K562 (cell line): ENCODE data around the gene TPCN1. TPM values are rescaled to one million over a fixed set of nuclear protein-coding genes. Genes with fewer than 3 reads are reported as not detected.
A peak's percentile ranks its signal among the peaks of the same experiment; 100 is the strongest.

Experiments
- ADNP ChIP-seq: fragments of 200-800 bp; sonication (Bioruptor generic); IDR thresholded peaks from 2 replicates; pipeline ENCODE4 v1.6.1; 2016; ENCODE audit warnings: missing genetic modification characterization, missing compliant biosample characterization
- ARID2 ChIP-seq: fragments of 450-650 bp; IDR thresholded peaks from 2 replicates; pipeline ENCODE4 v1.6.1; 2017; ENCODE audit warnings: antibody characterized with exemption, mild to moderate bottlenecking
- ATF3 ChIP-seq, 2 experiments: fragments of 450-650 bp in 1 of 2; sonication (generic) in 1 of 2; formaldehyde crosslinking in 1 of 2; IDR thresholded peaks in 1 of 2; conservative IDR thresholded peaks in 1 of 2; 2 replicates each; pipeline versions ENCODE4 v1.6.1 to v1.8.1; 2016 to 2023; ENCODE audit warnings: mild to moderate bottlenecking in 2 of 2, moderate library complexity in 2 of 2, inconsistent platforms in 1 of 2, missing genetic modification reagents in 1 of 2
- CC2D1A ChIP-seq: fragments of 450-650 bp; IDR thresholded peaks from 2 replicates; pipeline ENCODE4 v1.6.1; 2017; ENCODE audit warnings: mild to moderate bottlenecking
- CREM ChIP-seq: IDR thresholded peaks from 2 replicates; pipeline ENCODE4 v1.6.1; 2014; ENCODE audit warnings: antibody characterized with exemption, low read depth
- GABPA ChIP-seq: fragments of 200-800 bp; sonication (Bioruptor generic); conservative IDR thresholded peaks from 2 replicates; pipeline ENCODE4 v1.6.1; 2016; ENCODE audit warnings: low read depth, missing genetic modification characterization, missing compliant biosample characterization
- HEY1 ChIP-seq: fragments of 250-450 bp; sonication (Bioruptor Pico); IDR thresholded peaks from 2 replicates; pipeline ENCODE4 v1.5.0; 2020; ENCODE audit warnings: mild to moderate bottlenecking, moderate library complexity, borderline replicate concordance
- HNRNPLL ChIP-seq: fragments of 200-400 bp; formaldehyde crosslinking; IDR thresholded peaks from 2 replicates; pipeline ENCODE4 v1.6.1; 2017; ENCODE audit warnings: low read length, low read depth, mild to moderate bottlenecking; ENCODE audit not compliant: poor library complexity, severe bottlenecking
- JUNB ChIP-seq: fragments of 450-650 bp; formaldehyde crosslinking; conservative IDR thresholded peaks from 2 replicates; pipeline ENCODE4 v1.4.0; 2020; ENCODE audit warnings: mild to moderate bottlenecking
- JUND ChIP-seq, 2 experiments: IDR thresholded peaks; 2 replicates in 1 of 2; 3 replicates in 1 of 2; pipeline ENCODE4 v1.6.1; 2011; ENCODE audit warnings: borderline replicate concordance in 2 of 2, low read depth in 2 of 2, low read length in 2 of 2, improper control_type of control experiment in 1 of 2, missing biosample characterization in 1 of 2, missing genetic modification characterization in 1 of 2, missing genetic modification reagents in 1 of 2
- KAT8 ChIP-seq: fragments of 450-650 bp; IDR thresholded peaks from 2 replicates; pipeline ENCODE4 v1.6.1; 2016; ENCODE audit warnings: low read depth, mild to moderate bottlenecking
- MAFF ChIP-seq: IDR thresholded peaks from 2 replicates; pipeline ENCODE4 v1.6.1; 2012; ENCODE audit warnings: low read length, improper control_type of control experiment
- NR4A1 ChIP-seq, 2 experiments: fragments of 250-450 bp in 1 of 2; fragments of 450-650 bp in 1 of 2; sonication (Bioruptor Pico) in 1 of 2; IDR thresholded peaks; 2 replicates each; pipeline versions ENCODE4 v1.4.0 to v1.6.1; 2016 to 2020; ENCODE audit warnings: mild to moderate bottlenecking in 2 of 2, missing compliant biosample characterization in 1 of 2, missing genetic modification characterization in 1 of 2, moderate library complexity in 1 of 2
- RCOR1 ChIP-seq, 2 experiments: IDR thresholded peaks; 2 replicates each; pipeline ENCODE4 v1.6.1; 2012; ENCODE audit warnings: low read depth in 2 of 2, low read length in 2 of 2, borderline replicate concordance in 1 of 2, improper control_type of control experiment in 1 of 2
- SP2 ChIP-seq: IDR thresholded peaks from 2 replicates; pipeline ENCODE4 v1.6.1; 2011; ENCODE audit warnings: mild to moderate bottlenecking, low read depth, low read length, moderate library complexity; ENCODE audit not compliant: poor library complexity, severe bottlenecking; ENCODE audit errors: extremely low read depth
- STAT5B ChIP-seq: fragments of 250-450 bp; sonication (Bioruptor Pico); IDR thresholded peaks from 2 replicates; pipeline ENCODE4 v1.8.0; 2021; ENCODE audit warnings: mild to moderate bottlenecking, inconsistent platforms
- XRCC3 ChIP-seq: fragments of 450-650 bp; IDR thresholded peaks from 2 replicates; pipeline ENCODE4 v1.6.1; 2017; ENCODE audit warnings: mild to moderate bottlenecking, moderate library complexity
- ZNF121 ChIP-seq: sonication (generic); formaldehyde crosslinking; conservative IDR thresholded peaks from 2 replicates; pipeline ENCODE4 v1.8.0; 2022; ENCODE audit warnings: missing genetic modification reagents
- ZNF23 ChIP-seq: fragments of 250-450 bp; sonication (Bioruptor Pico); IDR thresholded peaks from 2 replicates; pipeline ENCODE4 v1.4.0; 2020; ENCODE audit warnings: mild to moderate bottlenecking
- ZNF384 ChIP-seq: IDR thresholded peaks from 2 replicates; pipeline ENCODE4 v1.6.1; 2012; ENCODE audit warnings: low read depth, low read length, improper control_type of control experiment
- ZNF431 ChIP-seq: sonication (generic); formaldehyde crosslinking; IDR thresholded peaks from 2 replicates; pipeline ENCODE4 v1.8.0; 2022; ENCODE audit warnings: mild to moderate bottlenecking, missing genetic modification reagents
- ZNF511 ChIP-seq: sonication (generic); formaldehyde crosslinking; IDR thresholded peaks from 2 replicates; pipeline ENCODE4 v1.8.0; 2022; ENCODE audit warnings: mild to moderate bottlenecking, missing genetic modification reagents
- polyA plus RNA-seq, 8 experiments: library from polyadenylated mRNA; depleted of rRNA in 4 of 8; stranded (reverse) in 5 of 8; unstranded in 3 of 8; fragments of >200 nt; fragmentation: Nextera tagmentation in 2 of 8; fragmentation: Illumina TruSeq in 1 of 8; extraction: Ambion mirVana in 2 of 8; extraction: Trizol in 1 of 8; gene quantifications; 2 replicates each; pipeline versions ENCODE4 v1.2.1 to v1.2.3, GENCODE V29; 2011 to 2014; ENCODE audit warnings: inconsistent platforms in 1 of 8, missing spikeins in 1 of 8
- total RNA-seq, 7 experiments: library from RNA; depleted of rRNA in 6 of 7; stranded (reverse); fragments of >200 nt in 6 of 7; fragmentation: Illumina TruSeq in 2 of 7; extraction: Trizol in 2 of 7; gene quantifications; 2 replicates each; pipeline versions ENCODE4 v1.2.1 to v1.2.3, GENCODE V29; 2011 to 2021; ENCODE audit warnings: low replicate concordance in 1 of 7

Gene TPCN1
- total and polyA plus RNA-seq, 9 of the 15 experiments (the other 6 are each of a cell fraction or from before 2014, with no cell fraction given), result 0.80 to 23.8 (median 7.4) TPM

GRCh38 chr12:113196990-113197389 is 24.3 kb upstream of the TPCN1 start (continued):
- TF ChIP-seq ADNP (tag), result no peak
- TF ChIP-seq ZNF23 (CRISPR knock-in tag), result no peak
- TF ChIP-seq GABPA (tag), result no peak
- 0 out of 2 replicates have a peak, but pooled peaks have one; percentile 51 for TF ChIP-seq ZNF121 (CRISPR knock-in tag)
- TF ChIP-seq HNRNPLL, result no peak
- TF ChIP-seq ZNF384, result peak; percentile 99
- no peak for TF ChIP-seq JUNB
- TF ChIP-seq SP2, result peak; percentile 28
- TF ChIP-seq RCOR1 (IDR thresholded peaks at IDR 0.05; ENCODE audit: borderline replicate concordance in 1 of 2, low read depth in 2 of 2, low read length in 2 of 2), result peak in 1 of 2 experiments; percentile 36; a peak in 1 of 4 replicates
- no peak for TF ChIP-seq XRCC3
- no peak for TF ChIP-seq HEY1 (CRISPR knock-in tag)
- no peak for TF ChIP-seq KAT8
- no peak for TF ChIP-seq MAFF
- peak; percentile 73 for TF ChIP-seq CC2D1A
- TF ChIP-seq JUND (IDR thresholded peaks at IDR 0.05; ENCODE audit: borderline replicate concordance, low read depth, low read length), result peak; percentile 33; the same call in 1 of the 2 replicates
- TF ChIP-seq JUND (tag; IDR thresholded peaks at IDR 0.05; ENCODE audit: borderline replicate concordance, low read depth, low read length), result no peak; the same call in 2 of the 3 replicates
- TF ChIP-seq CREM, result peak; percentile 47; the same call in 1 of the 2 replicates
- no peak for TF ChIP-seq ZNF431 (CRISPR knock-in tag)
- 0 out of 2 replicates have a peak, but pooled peaks have one; percentile 41 for TF ChIP-seq ZNF511 (CRISPR knock-in tag)
- no peak for TF ChIP-seq STAT5B (CRISPR knock-in tag)
- TF ChIP-seq ATF3 (IDR thresholded peaks at IDR 0.05), result no peak
- TF ChIP-seq ATF3 (CRISPR knock-in tag; conservative IDR thresholded peaks at IDR 0.05), result no peak
- TF ChIP-seq NR4A1 (CRISPR knock-in tag; IDR thresholded peaks at IDR 0.05), result no peak
- no peak for TF ChIP-seq NR4A1 (tag; IDR thresholded peaks at IDR 0.05)
- TF ChIP-seq ARID2, result peak; percentile 34; the same call in 1 of the 2 replicates
